Trophoblast cell (in vitro differentiated cells and primary cell): ENCODE measurements around the gene ADK.

ENCODE experiments used
- DNase-seq, 2 donors: peaks; one replicate each; pipeline ENCODE4 v3.0.0-alpha.2; 2016
- H2AFZ ChIP-seq: 2 replicates; pipeline ENCODE4 v1.6.1; 2013; ENCODE audit warnings: low read length, moderate library complexity, mild to moderate bottlenecking; ENCODE audit not compliant: insufficient read depth, poor library complexity
- H2AK5ac ChIP-seq: 2 replicates; pipeline ENCODE4 v1.6.1; 2013; ENCODE audit warnings: mild to moderate bottlenecking, low read length
- H2BK120ac ChIP-seq: 2 replicates; pipeline ENCODE4 v1.6.1; 2013; ENCODE audit warnings: low read length, mild to moderate bottlenecking, moderate library complexity; ENCODE audit not compliant: insufficient read depth, poor library complexity
- H2BK12ac ChIP-seq: 2 replicates; pipeline ENCODE4 v1.6.1; 2013; ENCODE audit warnings: mild to moderate bottlenecking, low read length, moderate library complexity
- H2BK5ac ChIP-seq: 2 replicates; pipeline ENCODE4 v1.6.1; 2013; ENCODE audit warnings: low read length, low read depth, moderate library complexity, mild to moderate bottlenecking; ENCODE audit not compliant: poor library complexity
- H3K14ac ChIP-seq: 2 replicates; pipeline ENCODE4 v1.6.1; 2013; ENCODE audit warnings: mild to moderate bottlenecking, low read length
- H3K18ac ChIP-seq: 2 replicates; pipeline ENCODE4 v1.6.1; 2013; ENCODE audit warnings: mild to moderate bottlenecking, low read length
- H3K23ac ChIP-seq: 2 replicates; pipeline ENCODE4 v1.6.1; 2013; ENCODE audit warnings: low read length
- H3K27ac ChIP-seq: 2 replicates; pipeline ENCODE4 v1.5.1; 2013; ENCODE audit warnings: low read depth, mild to moderate bottlenecking, inconsistent platforms, low read length, moderate library complexity
- H3K27me3 ChIP-seq: 2 replicates; pipeline ENCODE4 v1.6.1; 2013; ENCODE audit warnings: inconsistent platforms, mild to moderate bottlenecking, low read length, moderate library complexity; ENCODE audit not compliant: insufficient read depth
- H3K36me3 ChIP-seq, 2 experiments: 1 replicate in 1 of 2; 2 replicates in 1 of 2; pipeline ENCODE4 v1.6.1; 2013; ENCODE audit warnings: low read length in 2 of 2, mild to moderate bottlenecking in 2 of 2, moderate library complexity in 1 of 2; ENCODE audit not compliant: insufficient read depth in 2 of 2, control insufficient read depth in 1 of 2
- H3K4ac ChIP-seq: 2 replicates; pipeline ENCODE4 v1.6.1; 2013; ENCODE audit warnings: low read depth, mild to moderate bottlenecking, low read length, moderate library complexity
- H3K4me1 ChIP-seq, 2 experiments: 1 replicate in 1 of 2; 2 replicates in 1 of 2; pipeline ENCODE4 v1.6.1; 2013; ENCODE audit warnings: low read length in 2 of 2, mild to moderate bottlenecking in 2 of 2, moderate library complexity in 1 of 2; ENCODE audit not compliant: insufficient read depth in 2 of 2, control insufficient read depth in 1 of 2
- H3K4me2 ChIP-seq: 2 replicates; pipeline ENCODE4 v1.6.1; 2013; ENCODE audit warnings: inconsistent platforms, mild to moderate bottlenecking, low read length, moderate library complexity
- H3K4me3 ChIP-seq: 2 replicates; pipeline ENCODE4 v1.5.1; 2013; ENCODE audit warnings: mild to moderate bottlenecking, low read depth, low read length, inconsistent platforms
- H3K79me1 ChIP-seq: one replicate; pipeline ENCODE4 v1.6.1; 2013; ENCODE audit warnings: low read length
- H3K79me2 ChIP-seq: 2 replicates; pipeline ENCODE4 v1.6.1; 2013; ENCODE audit warnings: low read length, mild to moderate bottlenecking; ENCODE audit not compliant: control insufficient read depth, insufficient read depth, poor library complexity
- H3K9ac ChIP-seq: 2 replicates; pipeline ENCODE4 v1.6.1; 2013; ENCODE audit warnings: mild to moderate bottlenecking, low read length
- H3K9me3 ChIP-seq: 2 replicates; pipeline ENCODE4 v1.6.1; 2013; ENCODE audit warnings: low read depth, mild to moderate bottlenecking, control low read depth, inconsistent platforms, low read length; ENCODE audit not compliant: insufficient read depth
- H4K12ac ChIP-seq: 2 replicates; pipeline ENCODE4 v1.6.1; 2013; ENCODE audit warnings: low read depth, mild to moderate bottlenecking, low read length, moderate library complexity
- H4K8ac ChIP-seq: 2 replicates; pipeline ENCODE4 v1.6.1; 2013; ENCODE audit warnings: low read depth, mild to moderate bottlenecking, low read length, moderate library complexity
- H4K91ac ChIP-seq: one replicate; pipeline ENCODE4 v1.6.1; 2013; ENCODE audit warnings: low read depth, mild to moderate bottlenecking, low read length, moderate library complexity
- WGBS: extraction: QIAGEN DNeasy Blood & Tissue Kit; methylation state at CpG from one replicate; pipeline ENCODE4 v1.1.7; 2013; ENCODE audit warnings: missing lambda C conversion rate; ENCODE audit not compliant: insufficient read length, insufficient coverage; ENCODE audit errors: extremely low coverage; 5-methylcytosine and 5-hydroxymethylcytosine counted together

Gene ADK

GRCh38 chr10:74249865-74250264 lies 98.8 kb downstream of the ADK start:
- no peak overlapping the region for H3K23ac ChIP-seq
- no peak overlapping the region for H4K8ac ChIP-seq
- peak in 1 of 2 donors; percentile 55 for DNase-seq
- no peak overlapping the region for H2BK5ac ChIP-seq
- H3K14ac ChIP-seq, result no peak overlapping the region
- H3K4ac ChIP-seq, result no peak overlapping the region
- no peak overlapping the region for H3K27ac ChIP-seq
- WGBS, result no CpG with 5 or more reads among the region's 1 CpG
- no peak overlapping the region for H4K12ac ChIP-seq
- no peak overlapping the region for H3K4me2 ChIP-seq
- no peak overlapping the region for H4K91ac ChIP-seq
- H3K9me3 ChIP-seq, result no peaks in the 10 kb centered on the region
- no peaks in the 10 kb centered on the region for H3K79me1 ChIP-seq
- H2BK12ac ChIP-seq, result no peak overlapping the region
- no peaks in the 10 kb centered on the region for H3K4me1 ChIP-seq
- H3K27me3 ChIP-seq, result no peaks in the 10 kb centered on the region
- H3K79me2 ChIP-seq, result no peaks in the 10 kb centered on the region
- H2AK5ac ChIP-seq, result no peak overlapping the region
- no peak overlapping the region for H3K4me3 ChIP-seq
- no peak overlapping the region for H3K18ac ChIP-seq
- H2AFZ ChIP-seq, result no peak overlapping the region
- H3K36me3 ChIP-seq, result no peaks in the 10 kb centered on the region
- no peak overlapping the region for H2BK120ac ChIP-seq
- H3K9ac ChIP-seq, result no peak overlapping the region

GRCh38 chr10:74255214-74255613 lies 104.2 kb downstream of the ADK start:
- Histone ChIP-seq H3K9ac (no peak overlapping the region), H3K4me1 (peaks cover 2% of the 10 kb centered on the region in 2 experiments), H3K23ac (no peak overlapping the region), H3K4ac (no peak overlapping the region), H3K14ac (no peak overlapping the region), H3K4me2 (peak overlapping the region; percentile 1), H3K79me2 (no peaks in the 10 kb centered on the region), H2BK5ac (no peak overlapping the region), H3K18ac (no peak overlapping the region), H2AK5ac (no peak overlapping the region), H2AFZ (no peak overlapping the region), H2BK120ac (no peak overlapping the region), H3K9me3 (no peaks in the 10 kb centered on the region), H3K27me3 (no peaks in the 10 kb centered on the region), H4K12ac (no peak overlapping the region), H3K36me3 (no peaks in the 10 kb centered on the region), H2BK12ac (no peak overlapping the region), H4K8ac (no peak overlapping the region), H3K4me3 (no peak overlapping the region), H3K27ac (no peak overlapping the region), H4K91ac (no peak overlapping the region), H3K79me1 (no peaks in the 10 kb centered on the region)
- peak in 1 of 2 donors; percentile 46 for DNase-seq

GRCh38 chr10:74255888-74256357 lies 104.9 kb downstream of the ADK start:
- Histone ChIP-seq H3K9me3 (no peaks in the 10 kb centered on the region), H3K4ac (no peak overlapping the region), H2BK12ac (no peak overlapping the region), H2BK120ac (no peak overlapping the region), H3K18ac (no peak overlapping the region), H3K79me2 (no peaks in the 10 kb centered on the region), H3K14ac (no peak overlapping the region), H3K4me1 (peaks cover 2% of the 10 kb centered on the region in 2 experiments), H2BK5ac (no peak overlapping the region), H3K27ac (no peak overlapping the region), H4K12ac (no peak overlapping the region), H3K23ac (no peak overlapping the region), H3K4me3 (no peak overlapping the region), H2AFZ (no peak overlapping the region), H4K91ac (no peak overlapping the region), H3K36me3 (no peaks in the 10 kb centered on the region), H3K79me1 (no peaks in the 10 kb centered on the region), H3K27me3 (no peaks in the 10 kb centered on the region), H3K9ac (no peak overlapping the region), H2AK5ac (no peak overlapping the region), H4K8ac (no peak overlapping the region), H3K4me2 (no peak overlapping the region)
- peak in 1 of 2 donors; percentile 7 for DNase-seq
- WGBS, result no CpG with 5 or more reads among the region's 4 CpGs

- Histone ChIP-seq H3K18ac (no peak overlapping the region), H3K9me3 (no peaks in the 10 kb centered on the region), H3K36me3 (peaks cover 0 to 2% of the 10 kb centered on the region in 2 experiments), H3K27me3 (no peaks in the 10 kb centered on the region), H2AK5ac (no peak overlapping the region), H4K12ac (no peak overlapping the region), H4K8ac (no peak overlapping the region), H2BK120ac (no peak overlapping the region), H2AFZ (no peak overlapping the region), H3K9ac (no peak overlapping the region), H3K79me1 (no peaks in the 10 kb centered on the region), H3K4ac (no peak overlapping the region), H3K79me2 (no peaks in the 10 kb centered on the region), H2BK5ac (no peak overlapping the region), H3K4me2 (no peak overlapping the region), H3K27ac (no peak overlapping the region), H3K14ac (no peak overlapping the region), H3K4me1 (no peaks in the 10 kb centered on the region), H3K23ac (no peak overlapping the region), H2BK12ac (no peak overlapping the region), H3K4me3 (no peak overlapping the region), H4K91ac (no peak overlapping the region)
- WGBS, result no CpG with 5 or more reads among the region's 2 CpGs
- no peak for DNase-seq
Measured at GRCh38 chr10:74262856-74263255, 111.8 kb downstream of the ADK start.
